ENCODE data around the gene ANXA2. TPM values are rescaled to one million over a fixed set of nuclear protein-coding genes. Genes with fewer than 3 reads are reported as not detected.
"Not testable (repeated sequence)": the region's sequence is repeated elsewhere in the genome, so short reads cannot be mapped to it uniquely, and the experiment has no call there.

The ANXA2 gene
- total RNA-seq, 5 donors from 2014 or later (not counting 1 experiment from before 2014, with no cell fraction given) = 59.4 to 223 (median 159) TPM

- H3K27me3 ChIP-seq (replicated peaks in 1 of 2; ENCODE audit: control insufficient read depth in 2 of 2, extremely low read depth in 1 of 2, insufficient read depth in 2 of 2, low read length in 1 of 2) = no peaks in the 10 kb centered on the region
- H3K9me3 ChIP-seq = no peaks in the 10 kb centered on the region
- H3K4me3 ChIP-seq (ENCODE audit: control insufficient read depth in 1 of 2, extremely low read depth in 1 of 2, low read length in 1 of 2) = no peak overlapping the region
- Mint-ChIP-seq H3K4me3 (no peak overlapping the region), H3K36me3 (peaks cover 44% of the 10 kb centered on the region), H3K27ac (peak overlapping the region in 1 of 2 donors; percentile 74), H3K9me3 (no peaks in the 10 kb centered on the region), H3K4me1 (peaks cover 11 to 28% (median 25%) of the 10 kb centered on the region in 3 donors), H3K27me3 (no peaks in the 10 kb centered on the region)
- H3K27ac ChIP-seq (ENCODE audit: low read length) = no peak overlapping the region
- DNase-seq = no peak
- CTCF ChIA-PET = interaction anchor here in 1 of 2 donors (0.8 to 1.5 kb wide), 2 partner anchors 30 to 157 kb away, joined by 3 to 4 read pairs; no protein-coding TSS in a partner anchor
- ATAC-seq (replicated peaks in 1 of 4) = no peak
- 97% methylated on average over 11 of the region's 17 CpGs for WGBS (ENCODE audit: insufficient coverage)
- H3K4me1 ChIP-seq (ENCODE audit: control insufficient read depth in 1 of 2, extremely low read depth in 1 of 2, insufficient read depth in 2 of 2, low read length in 2 of 2) = peaks cover 0 to 5% of the 10 kb centered on the region in 2 experiments
- POLR2A ChIA-PET = interaction anchor here in 1 of 2 donors (0.5 kb wide), 1 partner anchor 28 kb away, joined by 4 read pairs; no protein-coding TSS in a partner anchor
- peaks cover 0 to 33% of the 10 kb centered on the region in 2 donors for H3K36me3 ChIP-seq (ENCODE audit: control insufficient read depth in 2 of 2, extremely low read depth in 1 of 2, insufficient read depth in 1 of 2, low read length in 1 of 2)
Observed at GRCh38 chr15:60363903-60364611, 33.7 kb downstream of the ANXA2 start.

- H3K4me1 ChIP-seq (ENCODE audit: control insufficient read depth in 1 of 2, extremely low read depth in 1 of 2, insufficient read depth in 2 of 2, low read length in 2 of 2) = peaks cover 0 to 5% of the 10 kb centered on the region in 2 experiments
- H3K4me3 ChIP-seq (ENCODE audit: control insufficient read depth in 1 of 2, extremely low read depth in 1 of 2, low read length in 1 of 2) = no peak overlapping the region
- no peak overlapping the region for H3K27ac ChIP-seq (ENCODE audit: low read length)
- DNase-seq (no peak), ATAC-seq (replicated peaks in 1 of 4) (no peak)
- H3K27ac Mint-ChIP-seq = peak overlapping the region; percentile 2 to 47
- POLR2A ChIA-PET = no interaction called here
- 0% methylated on average over 1 of the region's 2 CpGs for WGBS (ENCODE audit: insufficient coverage)
- peaks cover 52% of the 10 kb centered on the region for H3K36me3 Mint-ChIP-seq
- no peaks in the 10 kb centered on the region for H3K9me3 Mint-ChIP-seq
- CTCF ChIA-PET = interaction anchor here (0.8 to 1.9 kb wide), 4 partner anchors 31 to 1468 kb away, joined by 3 to 4 read pairs (median 4); no protein-coding TSS in a partner anchor
- H3K36me3 ChIP-seq (ENCODE audit: control insufficient read depth in 2 of 2, extremely low read depth in 1 of 2, insufficient read depth in 1 of 2, low read length in 1 of 2) = peaks cover 0 to 33% of the 10 kb centered on the region in 2 donors
- no peaks in the 10 kb centered on the region for H3K9me3 ChIP-seq
- H3K27me3 ChIP-seq (replicated peaks in 1 of 2; ENCODE audit: control insufficient read depth in 2 of 2, extremely low read depth in 1 of 2, insufficient read depth in 2 of 2, low read length in 1 of 2) = no peaks in the 10 kb centered on the region
- peaks cover 11 to 28% (median 25%) of the 10 kb centered on the region in 3 donors for H3K4me1 Mint-ChIP-seq
- no peak overlapping the region for H3K4me3 Mint-ChIP-seq
- no peaks in the 10 kb centered on the region for H3K27me3 Mint-ChIP-seq
Observed at GRCh38 chr15:60363087-60363549, 34.7 kb downstream of the ANXA2 start.

- Mint-ChIP-seq H3K9me3 (no peaks in the 10 kb centered on the region), H3K36me3 (peaks cover 52% of the 10 kb centered on the region), H3K27me3 (no peaks in the 10 kb centered on the region), H3K4me3 (no peak overlapping the region), H3K4me1 (peaks cover 11 to 28% (median 25%) of the 10 kb centered on the region in 3 donors), H3K27ac (peak overlapping the region; percentile 40 to 78)
- ChIA-PET CTCF (interaction anchor here (0.5 to 3.1 kb wide), 9 partner anchors 80 to 1490 kb away, joined by 3 to 12 read pairs (median 4); no protein-coding TSS in a partner anchor), POLR2A (interaction anchor here (0.6 to 0.7 kb wide), 3 partner anchors 266 to 1839 kb away, joined by 3 to 4 read pairs (median 4); no protein-coding TSS in a partner anchor)
- ATAC-seq (replicated peaks in 1 of 4) (peak; percentile 29 to 70 (median 50)), DNase-seq (peak in 1 of 35 experiments; percentile 9)
- no peaks in the 10 kb centered on the region for H3K9me3 ChIP-seq
- peaks cover 0 to 5% of the 10 kb centered on the region in 2 experiments for H3K4me1 ChIP-seq (ENCODE audit: control insufficient read depth in 1 of 2, extremely low read depth in 1 of 2, insufficient read depth in 2 of 2, low read length in 2 of 2)
- no peak overlapping the region for H3K27ac ChIP-seq (ENCODE audit: low read length)
- 69% methylated on average over 6 of the region's 8 CpGs for WGBS (ENCODE audit: insufficient coverage)
- no peaks in the 10 kb centered on the region for H3K27me3 ChIP-seq (replicated peaks in 1 of 2; ENCODE audit: control insufficient read depth in 2 of 2, extremely low read depth in 1 of 2, insufficient read depth in 2 of 2, low read length in 1 of 2)
- peaks cover 0 to 33% of the 10 kb centered on the region in 2 donors for H3K36me3 ChIP-seq (ENCODE audit: control insufficient read depth in 2 of 2, extremely low read depth in 1 of 2, insufficient read depth in 1 of 2, low read length in 1 of 2)
- H3K4me3 ChIP-seq (ENCODE audit: control insufficient read depth in 1 of 2, extremely low read depth in 1 of 2, low read length in 1 of 2) = no peak overlapping the region
Observed at GRCh38 chr15:60362321-60363086, 35.3 kb downstream of the ANXA2 start.

DNA sequence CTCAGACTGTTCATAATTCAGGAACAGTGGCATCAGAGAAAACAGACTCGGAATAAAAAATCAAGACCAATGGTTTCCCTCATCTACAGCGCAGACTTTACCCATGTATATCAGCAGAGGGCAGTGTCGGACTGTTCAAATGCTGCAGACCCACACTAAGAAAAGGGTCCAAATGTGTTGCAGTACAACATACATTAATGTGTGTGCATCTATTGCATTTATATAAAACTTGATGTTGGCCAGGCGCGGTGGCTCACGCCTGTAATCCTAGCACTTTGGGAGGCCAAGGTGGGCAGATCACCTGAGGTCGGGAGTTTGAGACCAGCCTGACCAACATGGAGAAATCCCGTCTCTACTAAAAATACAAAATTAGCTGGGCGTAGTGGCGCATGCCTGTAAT, 38.0 kb downstream of the ANXA2 start:
- not testable (repeated sequence) for H3K27ac Mint-ChIP-seq; H3K9me3 ChIP-seq; H3K4me3 ChIP-seq (ENCODE audit: control insufficient read depth in 1 of 2, extremely low read depth in 1 of 2, low read length in 1 of 2); H3K9me3 Mint-ChIP-seq; H3K27ac ChIP-seq (ENCODE audit: low read length); H3K4me3 Mint-ChIP-seq; H3K27me3 ChIP-seq (replicated peaks in 1 of 2; ENCODE audit: control insufficient read depth in 2 of 2, extremely low read depth in 1 of 2, insufficient read depth in 2 of 2, low read length in 1 of 2); H3K27me3 Mint-ChIP-seq; H3K4me1 ChIP-seq (ENCODE audit: control insufficient read depth in 1 of 2, extremely low read depth in 1 of 2, insufficient read depth in 2 of 2, low read length in 2 of 2)
- peaks cover 0 to 57% of the 10 kb centered on the region in 2 donors for H3K36me3 ChIP-seq (ENCODE audit: control insufficient read depth in 2 of 2, extremely low read depth in 1 of 2, insufficient read depth in 1 of 2, low read length in 1 of 2)
- ChIA-PET CTCF (interaction anchor here (0.6 to 3.1 kb wide), 13 partner anchors 38 to 1473 kb away, joined by 3 to 22 read pairs (median 5); no protein-coding TSS in a partner anchor), POLR2A (interaction anchor here (0.5 to 0.6 kb wide), 2 partner anchors 58 to 219 kb away, joined by 4 to 17 read pairs; no protein-coding TSS in a partner anchor)
- WGBS (ENCODE audit: insufficient coverage) = 78% methylated on average over 3 of the region's 10 CpGs
- Mint-ChIP-seq H3K4me1 (peaks cover 11 to 25% (median 23%) of the 10 kb centered on the region in 3 donors), H3K36me3 (peaks cover 71% of the 10 kb centered on the region)
- ATAC-seq (replicated peaks in 1 of 4) = peak; percentile 52 to 68 (median 62)
- DNase-seq = peak; percentile 3 to 80 (median 35)

- no peak overlapping the region for H3K4me3 Mint-ChIP-seq
- Histone ChIP-seq H3K4me1 (ENCODE audit: control insufficient read depth in 1 of 2, extremely low read depth in 1 of 2, insufficient read depth in 2 of 2, low read length in 2 of 2) (peaks cover 0 to 3% of the 10 kb centered on the region in 2 experiments), H3K27me3 (replicated peaks in 1 of 2; ENCODE audit: control insufficient read depth in 2 of 2, extremely low read depth in 1 of 2, insufficient read depth in 2 of 2, low read length in 1 of 2) (no peaks in the 10 kb centered on the region), H3K27ac (ENCODE audit: low read length) (no peak overlapping the region), H3K4me3 (ENCODE audit: control insufficient read depth in 1 of 2, extremely low read depth in 1 of 2, low read length in 1 of 2) (no peak overlapping the region), H3K9me3 (no peaks in the 10 kb centered on the region), H3K36me3 (ENCODE audit: control insufficient read depth in 2 of 2, extremely low read depth in 1 of 2, insufficient read depth in 1 of 2, low read length in 1 of 2) (peaks cover 0 to 60% of the 10 kb centered on the region in 2 donors)
- no peak overlapping the region for H3K27ac Mint-ChIP-seq
- ChIA-PET CTCF (interaction anchor here (0.6 to 3.1 kb wide), 16 partner anchors 39 to 1474 kb away, joined by 3 to 22 read pairs (median 4); no protein-coding TSS in a partner anchor), POLR2A (interaction anchor here in 1 of 2 donors (0.5 kb wide), 1 partner anchor 59 kb away, joined by 4 read pairs; no protein-coding TSS in a partner anchor)
- peaks cover 72% of the 10 kb centered on the region for H3K36me3 Mint-ChIP-seq
- no peaks in the 10 kb centered on the region for H3K9me3 Mint-ChIP-seq
- no peaks in the 10 kb centered on the region for H3K27me3 Mint-ChIP-seq
- ATAC-seq (replicated peaks in 1 of 4) (peak in 1 of 4 experiments; percentile 19), DNase-seq (no peak)
- 87% methylated on average over 6 of the region's 10 CpGs for WGBS (ENCODE audit: insufficient coverage)
- H3K4me1 Mint-ChIP-seq = peaks cover 11 to 20% (median 20%) of the 10 kb centered on the region in 3 donors
Observed at GRCh38 chr15:60358935-60359682, 38.7 kb downstream of the ANXA2 start.
